Cerebellar cortex (tissue), 1 donor: ENCODE results near the gene TSPAN33.

Experiments used
- DNase-seq: peaks from one replicate; pipeline ENCODE4 v3.0.0-alpha.2; 2015; ENCODE audit warnings: low spot score

TSPAN33 gene

GRCh38 chr7:129136887-129137642 lies 7.4 kb upstream of the TSPAN33 start:
- DNase-seq = no peak

GRCh38 chr7:129143724-129144094 lies 798 bp upstream of the TSPAN33 start:
- no peak for DNase-seq

GRCh38 chr7:129144834-129145668 lies 544 bp downstream of the TSPAN33 start:
- no peak for DNase-seq

- no peak for DNase-seq
Observed at GRCh38 chr7:129146237-129146979, 1.9 kb downstream of the TSPAN33 start.

GRCh38 chr7:129147731-129148130 lies 3.2 kb downstream of the TSPAN33 start:
- DNase-seq = no peak

GRCh38 chr7:129149511-129149910 lies 5.0 kb downstream of the TSPAN33 start:
- DNase-seq = no peak

GRCh38 chr7:129150199-129150996 lies 5.9 kb downstream of the TSPAN33 start:
- no peak for DNase-seq

- DNase-seq = no peak
Observed at GRCh38 chr7:129157651-129158050, 13.1 kb downstream of the TSPAN33 start.

- no peak for DNase-seq
Observed at GRCh38 chr7:129159539-129159938, 15.0 kb downstream of the TSPAN33 start.

- no peak for DNase-seq
Observed at GRCh38 chr7:129160161-129160905, 15.8 kb downstream of the TSPAN33 start.

- DNase-seq = no peak
Observed at GRCh38 chr7:129161524-129162225, 17.2 kb downstream of the TSPAN33 start.

- no peak for DNase-seq
Observed at GRCh38 chr7:129162732-129163131, 18.2 kb downstream of the TSPAN33 start.

GRCh38 chr7:129163875-129164544 lies 19.5 kb downstream of the TSPAN33 start:
- DNase-seq = peak; percentile 74

- no peak for DNase-seq
Observed at GRCh38 chr7:129166745-129167144, 22.2 kb downstream of the TSPAN33 start.

GRCh38 chr7:129167817-129168216 lies 23.3 kb downstream of the TSPAN33 start:
- DNase-seq = peak; percentile 45

- peak; percentile 80 for DNase-seq
Observed at GRCh38 chr7:129168231-129169021, 23.9 kb downstream of the TSPAN33 start.

GRCh38 chr7:129169171-129169671 lies 24.7 kb downstream of the TSPAN33 start:
- no peak for DNase-seq

- DNase-seq = no peak
Observed at GRCh38 chr7:129169686-129170440, 25.4 kb downstream of the TSPAN33 start.
